Measurements from ENCODE around the gene CTCF. TPM values are rescaled to one million over a fixed set of nuclear protein-coding genes. Genes with fewer than 3 reads are reported as not detected.

CTCF gene
- total and polyA plus RNA-seq, 2 donors (not counting 3 experiments of a cell fraction or from before 2014, with no cell fraction given) = 20.7 to 40.0 TPM

- Histone ChIP-seq H3K4me2 (ENCODE audit: insufficient read depth, low read length) (no peak overlapping the region), H3K4me1 (ENCODE audit: control insufficient read depth, extremely low read depth, insufficient read depth, low read length) (peaks cover 17% of the 10 kb centered on the region), H3K27me3 (ENCODE audit: control insufficient read depth in 2 of 2, insufficient read depth in 2 of 2, low read length in 2 of 2) (no peaks in the 10 kb centered on the region), H3K9me1 (replicated peaks; ENCODE audit: control insufficient read depth, extremely low read depth, insufficient read depth, low read length) (no peaks in the 10 kb centered on the region), H3K79me2 (ENCODE audit: control insufficient read depth, insufficient read depth, low read length) (no peaks in the 10 kb centered on the region), H2AFZ (ENCODE audit: low read depth, low read length) (no peak overlapping the region), H3K9me3 (replicated peaks; ENCODE audit: control insufficient read depth, insufficient read depth, low read length) (no peaks in the 10 kb centered on the region), H4K20me1 (replicated peaks; ENCODE audit: control insufficient read depth, extremely low read depth, insufficient read depth, low read length) (no peaks in the 10 kb centered on the region), H3K27ac (ENCODE audit: insufficient read depth, low read depth, low read length) (no peak overlapping the region), H3K4me3 (replicated peaks in 1 of 3; ENCODE audit: insufficient read depth in 1 of 3, low read depth in 1 of 3, low read length in 3 of 3) (no peak overlapping the region), H3K36me3 (ENCODE audit: control insufficient read depth in 2 of 2, extremely low read depth in 1 of 2, insufficient read depth in 2 of 2, low read length in 2 of 2) (peaks cover 0 to 1% of the 10 kb centered on the region in 2 experiments), H3K9ac (replicated peaks; ENCODE audit: extremely low read depth, insufficient read depth, low read length) (no peak overlapping the region)
- TF ChIP-seq, protein P1, sequence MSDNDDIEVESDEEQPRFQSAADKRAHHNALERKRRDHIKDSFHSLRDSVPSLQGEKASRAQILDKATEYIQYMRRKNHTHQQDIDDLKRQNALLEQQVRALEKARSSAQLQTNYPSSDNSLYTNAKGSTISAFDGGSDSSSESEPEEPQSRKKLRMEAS (IDR thresholded peaks at IDR 0.05; ENCODE audit: insufficient read depth, insufficient read length) = peak; percentile 34
- TF ChIP-seq CTCF (IDR thresholded peaks at IDR 0.05; ENCODE audit: extremely low read depth in 1 of 2, insufficient read depth in 1 of 2, low read depth in 1 of 2, low read length in 2 of 2) (peak; percentile 85 to 98), GATA2 (IDR thresholded peaks at IDR 0.05; ENCODE audit: insufficient read depth, insufficient read length, low read depth, low read length) (no peak)
- DNase-seq (ENCODE audit: low read depth, low spot score) (peak; percentile 92), FAIRE-seq (peak; percentile 94)
- CTCF ChIA-PET = interaction anchor here (0.5 to 12.7 kb wide), 24 partner anchors 10 to 373 kb away, joined by 3 to 163 read pairs (median 3); partner anchors contain the start of genes ATP6V0D1, CARMIL2, CTCF and NUTF2
- POLR2A ChIA-PET = interaction anchor here (1.5 kb wide), 1 partner anchor 130 kb away, joined by 4 read pairs; no protein-coding TSS in a partner anchor
- BruUV-seq (replicated peaks) = no TSS peak
- intact Hi-C loops (cut with micrococcal nuclease) (loop anchor here (1.0 kb wide), 5 partner anchors 106 to 260 kb away; partner anchors contain the start of gene CTCF), dilution Hi-C loops (cut with MboI; ENCODE audit: extremely low pct_ligation_motif_present, low sequenced_read_pairs) (no loop called here)
These were observed 105.6 kb downstream of the CTCF start for GRCh38 chr16:67667817-67668494.

All from endothelial cell of umbilical vein (primary cell).